Choroid plexus epithelial cell (primary cell): ENCODE measurements around the gene TMEM79.
A peak's percentile ranks its signal among the peaks of the same experiment; 100 is the strongest.

Experiments
- DNase-seq: peaks from one replicate; pipeline ENCODE4 v3.0.0-alpha.2; 2010; ENCODE audit warnings: low read depth
- H3K4me3 ChIP-seq: 2 replicates; pipeline ENCODE4 v1.5.1; 2011; ENCODE audit warnings: low read depth, mild to moderate bottlenecking, control low read depth, low read length, moderate library complexity
- TF ChIP-seq, protein P1 (sequence below): conservative IDR thresholded peaks from 2 replicates; pipeline ENCODE4 v1.5.1; 2011; ENCODE audit warnings: low read depth, mild to moderate bottlenecking, control low read depth, inconsistent platforms, low read length, moderate library complexity

The TMEM79 gene, protein sequence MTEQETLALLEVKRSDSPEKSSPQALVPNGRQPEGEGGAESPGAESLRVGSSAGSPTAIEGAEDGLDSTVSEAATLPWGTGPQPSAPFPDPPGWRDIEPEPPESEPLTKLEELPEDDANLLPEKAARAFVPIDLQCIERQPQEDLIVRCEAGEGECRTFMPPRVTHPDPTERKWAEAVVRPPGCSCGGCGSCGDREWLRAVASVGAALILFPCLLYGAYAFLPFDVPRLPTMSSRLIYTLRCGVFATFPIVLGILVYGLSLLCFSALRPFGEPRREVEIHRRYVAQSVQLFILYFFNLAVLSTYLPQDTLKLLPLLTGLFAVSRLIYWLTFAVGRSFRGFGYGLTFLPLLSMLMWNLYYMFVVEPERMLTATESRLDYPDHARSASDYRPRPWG

GRCh38 chr1:156284112-156284511 is at the start of gene TMEM79:
TMEM79 (plus strand) TSS chr1:156284325; CDS start chr1:156285227, 902 bp downstream.
- peak within 1 kb of the TSS; percentile 95 for H3K4me3 ChIP-seq

GRCh38 chr1:156236164-156236563 is 48.0 kb upstream of the TMEM79 start:
- H3K4me3 ChIP-seq, result no peak overlapping the region
- no peak for DNase-seq
- TF ChIP-seq, protein P1, sequence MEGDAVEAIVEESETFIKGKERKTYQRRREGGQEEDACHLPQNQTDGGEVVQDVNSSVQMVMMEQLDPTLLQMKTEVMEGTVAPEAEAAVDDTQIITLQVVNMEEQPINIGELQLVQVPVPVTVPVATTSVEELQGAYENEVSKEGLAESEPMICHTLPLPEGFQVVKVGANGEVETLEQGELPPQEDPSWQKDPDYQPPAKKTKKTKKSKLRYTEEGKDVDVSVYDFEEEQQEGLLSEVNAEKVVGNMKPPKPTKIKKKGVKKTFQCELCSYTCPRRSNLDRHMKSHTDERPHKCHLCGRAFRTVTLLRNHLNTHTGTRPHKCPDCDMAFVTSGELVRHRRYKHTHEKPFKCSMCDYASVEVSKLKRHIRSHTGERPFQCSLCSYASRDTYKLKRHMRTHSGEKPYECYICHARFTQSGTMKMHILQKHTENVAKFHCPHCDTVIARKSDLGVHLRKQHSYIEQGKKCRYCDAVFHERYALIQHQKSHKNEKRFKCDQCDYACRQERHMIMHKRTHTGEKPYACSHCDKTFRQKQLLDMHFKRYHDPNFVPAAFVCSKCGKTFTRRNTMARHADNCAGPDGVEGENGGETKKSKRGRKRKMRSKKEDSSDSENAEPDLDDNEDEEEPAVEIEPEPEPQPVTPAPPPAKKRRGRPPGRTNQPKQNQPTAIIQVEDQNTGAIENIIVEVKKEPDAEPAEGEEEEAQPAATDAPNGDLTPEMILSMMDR, result no peak

More at GRCh38 chr1:156284112-156284511, at the start of gene TMEM79:
- TF ChIP-seq, protein P1, result no peak
- no peak for DNase-seq

DNA sequence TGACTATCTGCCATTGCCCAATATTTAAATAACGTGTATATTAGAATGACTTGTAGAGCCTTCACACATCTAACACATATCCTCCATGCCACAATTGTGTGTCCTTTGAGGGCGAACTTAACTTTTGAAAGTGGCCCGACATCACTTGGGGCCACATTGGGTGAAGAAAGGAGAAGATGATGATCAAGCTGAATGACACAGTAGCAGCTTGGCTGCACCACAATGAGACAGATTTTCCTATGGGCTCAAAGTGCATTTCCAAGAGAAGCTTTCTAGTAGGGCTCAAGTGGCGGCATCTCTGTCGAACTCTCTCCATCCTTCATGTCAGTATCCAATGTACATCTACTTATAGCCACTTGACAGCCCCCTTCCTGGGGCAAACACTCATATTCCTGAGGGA is 45.9 kb upstream of the TMEM79 start:
- TF ChIP-seq, protein P1, result no peak
- DNase-seq, result no peak
- no peak overlapping the region for H3K4me3 ChIP-seq

- DNase-seq, result peak; percentile 62
- TF ChIP-seq, protein P1, result no peak
- H3K4me3 ChIP-seq, result no peak overlapping the region
Measured at GRCh38 chr1:156241311-156241811, 42.8 kb upstream of the TMEM79 start.

- DNase-seq, result no peak
- TF ChIP-seq, protein P1, result no peak
- no peak within 1 kb of the TSS for H3K4me3 ChIP-seq
Measured at GRCh38 chr1:156241926-156242325, 42.2 kb upstream of the TMEM79 start, which contains the start of gene BGLAP. BGLAP (plus strand) TSS chr1:156242184; CDS start chr1:156242232, 48 bp downstream.

GRCh38 chr1:156242738-156243137 is 41.4 kb upstream of the TMEM79 start:
- TF ChIP-seq, protein P1, result no peak
- no peak for DNase-seq
- H3K4me3 ChIP-seq, result no peak overlapping the region
